OCI-LY3 (cell line): ENCODE data around the gene PARP15.

Experiments used
- EZH2phosphoT487 ChIP-seq: fragments of 200-600 bp; shearing (Covaris generic); IDR thresholded peaks from 2 replicates; pipeline ENCODE4 v1.6.1; 2018; ENCODE audit warnings: antibody characterized with exemption, mixed run types, low read depth
- TF ChIP-seq, protein P1 (sequence below): fragments of 200-600, 300-600 bp; sonication (generic); IDR thresholded peaks from 2 replicates; pipeline ENCODE4 v1.5.1; 2014; ENCODE audit warnings: antibody characterized with exemption, low read length, low read depth

- TF ChIP-seq, protein P1, sequence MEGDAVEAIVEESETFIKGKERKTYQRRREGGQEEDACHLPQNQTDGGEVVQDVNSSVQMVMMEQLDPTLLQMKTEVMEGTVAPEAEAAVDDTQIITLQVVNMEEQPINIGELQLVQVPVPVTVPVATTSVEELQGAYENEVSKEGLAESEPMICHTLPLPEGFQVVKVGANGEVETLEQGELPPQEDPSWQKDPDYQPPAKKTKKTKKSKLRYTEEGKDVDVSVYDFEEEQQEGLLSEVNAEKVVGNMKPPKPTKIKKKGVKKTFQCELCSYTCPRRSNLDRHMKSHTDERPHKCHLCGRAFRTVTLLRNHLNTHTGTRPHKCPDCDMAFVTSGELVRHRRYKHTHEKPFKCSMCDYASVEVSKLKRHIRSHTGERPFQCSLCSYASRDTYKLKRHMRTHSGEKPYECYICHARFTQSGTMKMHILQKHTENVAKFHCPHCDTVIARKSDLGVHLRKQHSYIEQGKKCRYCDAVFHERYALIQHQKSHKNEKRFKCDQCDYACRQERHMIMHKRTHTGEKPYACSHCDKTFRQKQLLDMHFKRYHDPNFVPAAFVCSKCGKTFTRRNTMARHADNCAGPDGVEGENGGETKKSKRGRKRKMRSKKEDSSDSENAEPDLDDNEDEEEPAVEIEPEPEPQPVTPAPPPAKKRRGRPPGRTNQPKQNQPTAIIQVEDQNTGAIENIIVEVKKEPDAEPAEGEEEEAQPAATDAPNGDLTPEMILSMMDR, result no peak
- TF ChIP-seq EZH2phosphoT487, result no peak
These were observed 755 bp downstream of the PARP15 start for GRCh38 chr3:122578069-122578740.
